ENCODE data around the gene OTOP1.
A peak's percentile ranks its signal among the peaks of the same experiment; 100 is the strongest.
"Not testable (repeated sequence)": the region's sequence is repeated elsewhere in the genome, so short reads cannot be mapped to it uniquely, and the experiment has no call there.

OTOP1 gene

GRCh38 chr4:4249866-4250265 is 23.1 kb upstream of the OTOP1 start:
- no peaks in the 10 kb centered on the region for H3K9me3 Mint-ChIP-seq
- peaks cover 35% of the 10 kb centered on the region for H3K4me1 Mint-ChIP-seq (ENCODE audit: low read depth)
- H3K4me3 Mint-ChIP-seq = no peak overlapping the region
- peaks cover 20% of the 10 kb centered on the region for H3K27me3 Mint-ChIP-seq
- peaks cover 19% of the 10 kb centered on the region for H3K36me3 Mint-ChIP-seq (ENCODE audit: low read depth)
- intact Hi-C loops (cut with micrococcal nuclease) = loop anchor here (10.0 kb wide), 1 partner anchor 175 kb away; no protein-coding TSS in a partner anchor
- no peak overlapping the region for H3K27ac Mint-ChIP-seq

- not testable (repeated sequence) for H3K9me3 Mint-ChIP-seq, H3K4me3 Mint-ChIP-seq
- H3K27ac Mint-ChIP-seq = peak overlapping the region; percentile 97
- H3K4me1 Mint-ChIP-seq (ENCODE audit: low read depth) = peaks cover 33% of the 10 kb centered on the region
- intact Hi-C loops (cut with micrococcal nuclease) = loop anchor here (10.0 kb wide), 1 partner anchor 175 kb away; no protein-coding TSS in a partner anchor
- H3K36me3 Mint-ChIP-seq (ENCODE audit: low read depth) = peaks cover 24% of the 10 kb centered on the region
- H3K27me3 Mint-ChIP-seq = peaks cover 17% of the 10 kb centered on the region
Observed at GRCh38 chr4:4249342-4249741, 22.6 kb upstream of the OTOP1 start.

GRCh38 chr4:4248885-4249203 is 22.1 kb upstream of the OTOP1 start:
- Mint-ChIP-seq H3K9me3 (no peaks in the 10 kb centered on the region), H3K27me3 (peaks cover 15% of the 10 kb centered on the region), H3K36me3 (ENCODE audit: low read depth) (peaks cover 29% of the 10 kb centered on the region), H3K4me3 (peak overlapping the region; percentile 95), H3K4me1 (ENCODE audit: low read depth) (peaks cover 30% of the 10 kb centered on the region), H3K27ac (peak overlapping the region; percentile 97)
- intact Hi-C loops (cut with micrococcal nuclease) = loop anchor here (1.0 to 10.0 kb wide), 2 partner anchors 41 to 176 kb away; partner anchors contain the start of genes LYAR and ZBTB49

- peaks cover 11% of the 10 kb centered on the region for H3K27me3 Mint-ChIP-seq
- H3K4me1 Mint-ChIP-seq (ENCODE audit: low read depth) = peaks cover 30% of the 10 kb centered on the region
- H3K9me3 Mint-ChIP-seq = no peaks in the 10 kb centered on the region
- peak within 1 kb of the TSS; percentile 97 for H3K27ac Mint-ChIP-seq
- H3K4me3 Mint-ChIP-seq = peak within 1 kb of the TSS; percentile 95
- intact Hi-C loops (cut with micrococcal nuclease) = loop anchor here (1.0 to 10.0 kb wide), 2 partner anchors 42 to 177 kb away; partner anchors contain the start of genes LYAR and ZBTB49
- peaks cover 35% of the 10 kb centered on the region for H3K36me3 Mint-ChIP-seq (ENCODE audit: low read depth)
Observed at GRCh38 chr4:4248029-4248884, 21.5 kb upstream of the OTOP1 start, which contains the start of gene TMEM128. Gene TMEM128, minus strand, starts transcription at chr4:4248223. Its CDS starts 21 bp downstream, at chr4:4248202.

GRCh38 chr4:4247696-4248028 is 20.9 kb upstream of the OTOP1 start:
- Mint-ChIP-seq H3K4me1 (ENCODE audit: low read depth) (peaks cover 30% of the 10 kb centered on the region), H3K27ac (peak overlapping the region; percentile 97), H3K36me3 (ENCODE audit: low read depth) (peaks cover 41% of the 10 kb centered on the region), H3K27me3 (peaks cover 11% of the 10 kb centered on the region), H3K9me3 (no peaks in the 10 kb centered on the region), H3K4me3 (peak overlapping the region; percentile 95)
- intact Hi-C loops (cut with micrococcal nuclease) = loop anchor here (1.0 to 10.0 kb wide), 2 partner anchors 43 to 177 kb away; partner anchors contain the start of genes LYAR and ZBTB49

- Mint-ChIP-seq H3K4me3 (no peak overlapping the region), H3K27ac (peak overlapping the region; percentile 5), H3K36me3 (ENCODE audit: low read depth) (peaks cover 65% of the 10 kb centered on the region), H3K4me1 (ENCODE audit: low read depth) (peaks cover 30% of the 10 kb centered on the region), H3K27me3 (peaks cover 3% of the 10 kb centered on the region), H3K9me3 (no peaks in the 10 kb centered on the region)
- intact Hi-C loops (cut with micrococcal nuclease) = loop anchor here (10.0 kb wide), 1 partner anchor 180 kb away; no protein-coding TSS in a partner anchor
Observed at GRCh38 chr4:4245172-4245571, 18.4 kb upstream of the OTOP1 start.

GRCh38 chr4:4239551-4239950 is 12.8 kb upstream of the OTOP1 start:
- H3K4me3 Mint-ChIP-seq; H3K27me3 Mint-ChIP-seq; H3K27ac Mint-ChIP-seq; H3K9me3 Mint-ChIP-seq; intact Hi-C loops (cut with micrococcal nuclease); H3K4me1 Mint-ChIP-seq (ENCODE audit: low read depth): not testable (repeated sequence)
- peaks cover 90% of the 10 kb centered on the region for H3K36me3 Mint-ChIP-seq (ENCODE audit: low read depth)

GRCh38 chr4:4233610-4234009 is 6.9 kb upstream of the OTOP1 start:
- H3K27ac Mint-ChIP-seq = no peak overlapping the region
- no peak overlapping the region for H3K4me3 Mint-ChIP-seq
- H3K27me3 Mint-ChIP-seq = peaks cover 22% of the 10 kb centered on the region
- no peaks in the 10 kb centered on the region for H3K4me1 Mint-ChIP-seq (ENCODE audit: low read depth)
- intact Hi-C loops (cut with micrococcal nuclease) = no loop called here
- peaks cover 27% of the 10 kb centered on the region for H3K9me3 Mint-ChIP-seq
- peaks cover 33% of the 10 kb centered on the region for H3K36me3 Mint-ChIP-seq (ENCODE audit: low read depth)

GRCh38 chr4:4228356-4228668 is 1.6 kb upstream of the OTOP1 start:
- intact Hi-C loops (cut with micrococcal nuclease) = no loop called here
- Mint-ChIP-seq H3K9me3 (peaks cover 9% of the 10 kb centered on the region), H3K27me3 (peaks cover 71% of the 10 kb centered on the region), H3K27ac (no peak overlapping the region), H3K36me3 (ENCODE audit: low read depth) (no peaks in the 10 kb centered on the region), H3K4me3 (no peak overlapping the region), H3K4me1 (ENCODE audit: low read depth) (no peaks in the 10 kb centered on the region)

- Mint-ChIP-seq H3K9me3 (peaks cover 3% of the 10 kb centered on the region), H3K36me3 (ENCODE audit: low read depth) (no peaks in the 10 kb centered on the region), H3K4me1 (ENCODE audit: low read depth) (no peaks in the 10 kb centered on the region), H3K4me3 (no peak overlapping the region), H3K27me3 (peaks cover 75% of the 10 kb centered on the region), H3K27ac (no peak overlapping the region)
- intact Hi-C loops (cut with micrococcal nuclease) = no loop called here
Observed at GRCh38 chr4:4227510-4228355, 1.0 kb upstream of the OTOP1 start.

- no peak overlapping the region for H3K27ac Mint-ChIP-seq
- no peaks in the 10 kb centered on the region for H3K36me3 Mint-ChIP-seq (ENCODE audit: low read depth)
- no peaks in the 10 kb centered on the region for H3K9me3 Mint-ChIP-seq
- H3K4me1 Mint-ChIP-seq (ENCODE audit: low read depth) = no peaks in the 10 kb centered on the region
- H3K27me3 Mint-ChIP-seq = peaks cover 80% of the 10 kb centered on the region
- intact Hi-C loops (cut with micrococcal nuclease) = no loop called here
- no peak overlapping the region for H3K4me3 Mint-ChIP-seq
Observed at GRCh38 chr4:4225915-4226605, 669 bp downstream of the OTOP1 start.

GRCh38 chr4:4217113-4217512 is 9.6 kb downstream of the OTOP1 start:
- intact Hi-C loops (cut with micrococcal nuclease) = no loop called here
- peaks cover 16% of the 10 kb centered on the region for H3K27me3 Mint-ChIP-seq
- no peaks in the 10 kb centered on the region for H3K9me3 Mint-ChIP-seq
- no peak overlapping the region for H3K27ac Mint-ChIP-seq
- no peak overlapping the region for H3K4me3 Mint-ChIP-seq
- no peaks in the 10 kb centered on the region for H3K36me3 Mint-ChIP-seq (ENCODE audit: low read depth)
- no peaks in the 10 kb centered on the region for H3K4me1 Mint-ChIP-seq (ENCODE audit: low read depth)

GRCh38 chr4:4216648-4217047 is 10.1 kb downstream of the OTOP1 start:
- peaks cover 11% of the 10 kb centered on the region for H3K27me3 Mint-ChIP-seq
- H3K9me3 Mint-ChIP-seq = no peaks in the 10 kb centered on the region
- no peak overlapping the region for H3K4me3 Mint-ChIP-seq
- H3K27ac Mint-ChIP-seq = no peak overlapping the region
- H3K36me3 Mint-ChIP-seq (ENCODE audit: low read depth) = no peaks in the 10 kb centered on the region
- no peaks in the 10 kb centered on the region for H3K4me1 Mint-ChIP-seq (ENCODE audit: low read depth)
- intact Hi-C loops (cut with micrococcal nuclease) = no loop called here

- intact Hi-C loops (cut with micrococcal nuclease); H3K36me3 Mint-ChIP-seq (ENCODE audit: low read depth); H3K4me1 Mint-ChIP-seq (ENCODE audit: low read depth); H3K27ac Mint-ChIP-seq; H3K4me3 Mint-ChIP-seq; H3K9me3 Mint-ChIP-seq: not testable (repeated sequence)
- peaks cover 14% of the 10 kb centered on the region for H3K27me3 Mint-ChIP-seq
Observed at GRCh38 chr4:4213674-4214073, 13.1 kb downstream of the OTOP1 start.
